Stimulated activated CD8-positive, alpha-beta memory T cell treated with anti-CD3 and anti-CD28 coated beads, Interleukin-7, amount 100 ng/mL, for 4 hours (primary cell): Measurements from ENCODE around the gene ELAVL2.

Experiments used
- DNase-seq, 2 donors: peaks; one replicate each; pipeline ENCODE4 v3.0.0-alpha.2; 2020; ENCODE audit warnings: low read depth in 2 of 2

Gene ELAVL2

GRCh38 chr9:23769307-23769935 lies 56.6 kb downstream of the ELAVL2 start:
- no peak for DNase-seq

DNA sequence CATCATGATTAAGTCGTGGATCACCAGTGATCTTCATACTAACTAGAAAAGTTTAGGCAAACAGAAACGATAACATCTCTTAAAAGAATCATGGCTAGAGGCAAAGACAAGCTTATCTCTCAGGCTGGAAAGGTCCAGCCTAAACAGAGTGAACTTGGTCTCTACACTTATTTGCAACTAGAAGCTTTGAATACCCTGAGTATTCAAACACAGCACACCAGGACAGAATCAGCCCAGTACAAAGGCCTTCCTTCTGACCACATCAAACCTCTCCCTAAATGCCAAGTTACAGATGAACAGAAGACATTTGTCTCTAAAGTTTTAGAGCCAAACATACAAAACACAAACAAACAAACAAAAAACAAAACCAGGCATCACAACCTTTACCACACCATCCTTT lies 57.2 kb downstream of the ELAVL2 start:
- no peak for DNase-seq

DNA sequence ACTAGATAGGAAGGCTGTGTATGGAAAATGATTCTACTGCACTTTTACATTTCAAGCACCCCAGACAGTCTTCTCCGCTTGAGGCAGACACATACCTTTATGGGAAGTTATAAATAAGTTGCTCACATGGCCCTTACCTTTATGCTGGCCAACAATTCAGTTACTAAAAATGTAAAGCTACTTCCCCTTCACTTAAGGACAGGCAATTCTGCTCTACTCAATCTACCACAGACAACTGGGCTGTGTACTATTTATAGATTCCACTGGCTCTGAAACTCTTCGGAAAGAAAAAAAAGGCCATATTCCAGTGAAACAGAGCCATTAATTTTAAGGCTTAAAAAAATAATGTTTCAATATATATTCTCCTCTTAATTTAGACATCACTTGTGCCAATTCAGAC lies 59.4 kb downstream of the ELAVL2 start:
- DNase-seq: no peak

- no peak for DNase-seq
Measured at GRCh38 chr9:23765561-23765960, 60.5 kb downstream of the ELAVL2 start.

DNA sequence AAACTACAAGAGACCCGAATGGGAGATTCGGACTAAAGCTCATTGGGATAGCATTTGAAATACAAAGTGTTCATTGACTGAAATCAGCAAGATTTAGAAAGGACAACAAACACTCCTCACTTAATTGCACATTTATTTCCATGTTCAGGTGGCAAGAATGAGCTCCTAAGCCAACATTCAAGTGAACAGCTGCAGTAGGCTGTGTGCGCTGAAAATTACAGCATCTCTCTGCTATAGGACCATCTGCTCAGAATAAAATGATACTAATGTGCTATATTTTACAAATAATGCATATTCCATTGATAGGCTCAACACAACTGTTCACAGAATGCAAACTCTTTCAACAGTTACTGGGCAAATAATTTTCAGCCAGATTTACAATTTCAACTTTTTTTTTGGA lies 61.8 kb downstream of the ELAVL2 start:
- no peak for DNase-seq

GRCh38 chr9:23754551-23754950 lies 71.5 kb downstream of the ELAVL2 start:
- DNase-seq: no peak

GRCh38 chr9:23752859-23753258 lies 73.2 kb downstream of the ELAVL2 start:
- no peak for DNase-seq

DNA sequence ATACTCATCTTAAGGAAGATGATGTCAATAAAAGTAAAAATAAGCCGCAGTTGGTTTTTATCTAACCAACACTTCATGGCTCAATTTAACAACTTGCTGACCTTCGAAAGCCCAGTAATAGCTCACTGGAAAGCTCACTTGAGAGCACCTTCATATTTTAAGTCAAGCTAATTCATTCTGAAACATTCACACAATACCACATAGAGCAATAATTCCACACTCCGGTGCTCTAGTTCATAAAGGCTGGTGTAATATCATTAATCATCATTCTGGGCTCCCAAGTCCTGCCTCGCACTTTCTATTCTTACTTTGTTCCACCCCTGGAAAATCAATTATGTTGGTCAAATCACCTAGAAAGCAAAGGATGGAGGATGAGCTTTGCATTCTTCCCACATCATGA lies 74.4 kb downstream of the ELAVL2 start:
- DNase-seq: no peak

DNA sequence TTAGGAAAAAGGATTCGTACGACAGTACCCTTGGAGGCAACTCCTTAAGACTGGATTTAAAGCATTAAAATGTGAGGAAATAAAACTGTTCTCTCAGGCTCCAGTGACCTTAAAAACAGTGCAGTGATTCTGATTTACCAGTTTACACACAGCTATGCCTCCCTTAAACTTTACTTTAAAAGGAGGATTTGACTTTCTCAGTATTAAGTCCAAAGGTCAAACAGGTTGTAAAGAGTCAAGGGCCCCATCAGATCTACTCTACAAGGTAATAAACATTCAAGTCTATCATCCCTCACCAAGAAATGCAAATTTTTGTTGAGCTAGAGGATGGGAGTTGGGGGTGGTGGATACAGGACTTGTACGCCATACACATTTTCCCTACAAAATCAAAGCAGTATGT lies 75.2 kb downstream of the ELAVL2 start:
- no peak for DNase-seq

DNA sequence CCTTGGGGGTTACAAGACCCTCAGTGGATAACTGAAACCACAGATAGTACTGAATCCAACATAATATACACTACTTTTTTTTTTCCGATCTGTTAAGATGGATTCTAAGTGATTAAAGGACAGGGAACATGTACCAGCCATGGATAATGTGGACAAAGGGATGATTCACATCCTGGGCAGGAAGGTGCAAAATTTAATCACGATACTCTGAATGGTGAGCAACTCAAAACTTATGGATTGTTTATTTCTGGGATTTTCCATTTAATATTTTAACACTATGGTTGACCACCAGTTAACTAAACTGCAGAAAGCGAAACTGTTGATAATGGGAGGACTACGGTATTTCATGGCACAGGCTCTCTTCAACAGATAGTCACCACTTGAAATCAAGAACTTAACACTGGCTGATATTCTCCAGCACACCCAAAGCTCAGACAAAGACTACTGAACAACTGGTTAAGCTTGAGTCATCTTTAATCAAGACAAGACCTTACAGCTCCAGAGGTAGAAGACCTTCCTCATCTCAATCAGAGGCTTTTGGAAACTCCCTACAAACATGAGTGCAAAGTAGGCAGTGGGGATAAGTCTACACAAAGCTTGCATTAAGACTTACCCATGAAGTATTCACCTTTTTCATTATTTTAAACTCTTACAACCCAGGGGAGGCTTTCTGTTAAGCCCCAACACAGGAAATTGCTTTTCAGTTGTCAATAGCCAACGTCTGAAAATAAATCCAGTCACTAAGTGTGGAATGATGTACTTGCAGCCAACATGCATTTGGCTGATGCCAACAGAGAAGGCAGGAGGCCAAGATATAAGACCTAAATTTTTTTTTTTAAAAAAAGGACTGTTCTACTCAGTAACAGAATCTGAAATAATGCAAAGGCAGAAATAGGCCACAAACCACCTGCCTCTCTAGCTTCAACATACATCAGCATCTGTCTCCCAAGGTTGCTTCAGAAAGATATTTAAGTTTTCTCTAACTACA lies 78.7 kb downstream of the ELAVL2 start:
- no peak for DNase-seq

DNA sequence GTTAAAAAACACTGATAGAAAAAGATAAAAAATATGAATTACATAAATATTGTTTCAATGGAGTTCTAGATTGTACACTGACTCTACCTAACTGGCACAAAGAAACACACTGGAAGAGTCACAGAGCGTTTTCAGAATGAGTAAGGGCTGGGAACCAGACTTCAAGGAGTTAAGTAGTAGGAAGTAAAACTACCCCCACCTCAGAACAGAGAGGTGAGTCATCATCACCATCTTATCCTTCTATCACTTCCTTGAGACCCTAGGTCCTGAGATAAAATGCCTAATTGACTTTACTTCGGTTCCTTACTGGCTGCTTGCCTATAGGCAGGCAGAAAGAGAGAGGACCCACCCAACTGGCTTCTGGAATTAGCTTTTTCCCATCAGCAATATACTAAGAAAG lies 79.7 kb downstream of the ELAVL2 start:
- DNase-seq: no peak

- no peak for DNase-seq
Measured at GRCh38 chr9:23743036-23743435, 83.0 kb downstream of the ELAVL2 start.

GRCh38 chr9:23741351-23741750 lies 84.7 kb downstream of the ELAVL2 start:
- DNase-seq: no peak

DNA sequence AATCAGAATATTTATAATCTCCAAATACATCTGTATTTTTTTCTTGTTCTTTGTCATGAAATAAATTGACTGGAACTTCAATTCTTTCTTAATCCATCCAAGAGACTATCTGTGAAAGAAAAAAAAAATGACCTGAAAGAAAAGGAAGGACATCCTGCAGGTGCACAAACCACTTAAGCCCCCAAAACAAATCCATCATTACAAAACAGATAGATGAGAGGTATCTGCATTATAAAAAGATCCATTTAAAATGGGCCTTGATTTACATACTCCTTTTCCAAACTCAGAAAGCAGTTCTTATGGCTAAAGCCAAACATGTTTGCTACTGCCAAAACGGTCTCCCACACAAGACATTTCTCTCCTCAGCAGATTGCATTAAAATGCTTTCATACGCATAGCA lies 85.5 kb downstream of the ELAVL2 start:
- no peak for DNase-seq

- DNase-seq: no peak
Measured at GRCh38 chr9:23739753-23740152, 86.3 kb downstream of the ELAVL2 start.

DNA sequence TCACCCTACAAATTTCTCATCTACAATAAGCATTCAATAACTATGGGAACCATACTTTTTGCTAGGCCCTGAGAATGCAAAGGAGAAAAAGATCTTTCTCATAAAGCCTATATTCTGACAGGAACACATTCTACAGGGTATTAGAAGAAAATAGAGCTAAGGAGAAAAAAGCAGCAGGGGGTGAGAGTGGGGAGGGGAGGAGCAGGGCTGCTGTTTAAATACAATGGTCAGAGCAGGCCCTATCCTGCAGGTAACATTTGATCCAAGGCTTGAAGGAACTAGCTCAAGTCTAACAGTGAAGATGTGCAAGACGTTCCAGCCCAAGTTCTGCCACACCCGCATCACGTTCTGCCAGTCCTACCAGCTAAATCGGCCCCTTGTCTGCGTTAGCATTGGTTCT lies 89.7 kb downstream of the ELAVL2 start:
- no peak for DNase-seq

- DNase-seq: no peak
Measured at GRCh38 chr9:23733495-23734078, 92.5 kb downstream of the ELAVL2 start.

GRCh38 chr9:23731353-23731752 lies 94.7 kb downstream of the ELAVL2 start:
- no peak for DNase-seq

GRCh38 chr9:23730364-23730763 lies 95.7 kb downstream of the ELAVL2 start:
- DNase-seq: no peak

DNA sequence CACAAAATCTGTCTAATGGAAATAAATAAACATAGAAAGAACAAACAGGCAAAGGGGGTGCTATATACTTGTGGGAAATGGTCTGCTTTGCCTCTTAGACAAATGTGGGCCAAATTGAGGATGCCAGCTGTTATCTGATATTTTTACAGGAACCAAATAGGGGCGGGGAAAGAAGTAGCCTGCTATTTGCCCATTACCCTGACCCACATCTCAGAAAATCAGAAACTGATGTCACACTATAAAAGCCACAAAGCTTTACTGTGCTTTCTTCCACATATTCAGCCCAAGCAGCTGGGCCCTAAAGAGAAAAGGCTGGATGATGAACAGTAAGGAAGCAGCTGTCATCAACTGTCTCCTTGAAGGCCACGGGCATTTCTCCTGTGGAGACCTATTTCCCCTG lies 97.3 kb downstream of the ELAVL2 start:
- no peak for DNase-seq

DNA sequence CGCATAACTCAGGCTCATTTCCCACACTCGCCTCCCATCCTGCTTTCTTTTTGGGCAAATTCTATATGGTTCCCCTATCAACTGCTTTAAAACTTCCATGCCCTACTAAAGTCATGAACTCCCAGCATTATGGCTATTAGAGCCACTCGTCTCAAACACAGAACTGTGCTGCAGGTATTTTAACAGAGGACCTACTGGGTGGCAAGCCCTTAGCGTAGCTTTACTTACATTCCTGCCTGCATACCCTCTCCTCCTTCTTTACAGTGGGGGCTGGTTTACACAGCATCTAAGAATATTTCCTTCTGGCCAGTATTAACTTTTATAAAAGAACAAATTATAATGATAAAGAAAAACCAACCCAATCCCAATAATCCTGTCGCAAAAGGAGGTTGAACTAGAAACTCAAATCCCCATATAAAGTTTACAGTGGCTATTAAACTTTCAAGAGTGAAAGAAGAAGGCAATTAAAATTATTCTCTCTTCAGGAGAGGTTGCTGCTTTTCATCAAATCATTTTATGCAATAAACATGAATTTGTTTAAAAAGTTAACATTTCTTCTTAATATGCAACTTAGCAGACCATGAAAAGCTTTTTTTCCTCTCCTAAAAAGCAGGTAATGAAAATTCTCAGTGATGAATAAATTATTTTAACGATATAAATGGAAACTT lies 100.6 kb downstream of the ELAVL2 start:
- no peak for DNase-seq

GRCh38 chr9:23723672-23724071 lies 102.4 kb downstream of the ELAVL2 start:
- no peak for DNase-seq
